ENCODE data around the gene SHMT2.

The SHMT2 gene

DNA sequence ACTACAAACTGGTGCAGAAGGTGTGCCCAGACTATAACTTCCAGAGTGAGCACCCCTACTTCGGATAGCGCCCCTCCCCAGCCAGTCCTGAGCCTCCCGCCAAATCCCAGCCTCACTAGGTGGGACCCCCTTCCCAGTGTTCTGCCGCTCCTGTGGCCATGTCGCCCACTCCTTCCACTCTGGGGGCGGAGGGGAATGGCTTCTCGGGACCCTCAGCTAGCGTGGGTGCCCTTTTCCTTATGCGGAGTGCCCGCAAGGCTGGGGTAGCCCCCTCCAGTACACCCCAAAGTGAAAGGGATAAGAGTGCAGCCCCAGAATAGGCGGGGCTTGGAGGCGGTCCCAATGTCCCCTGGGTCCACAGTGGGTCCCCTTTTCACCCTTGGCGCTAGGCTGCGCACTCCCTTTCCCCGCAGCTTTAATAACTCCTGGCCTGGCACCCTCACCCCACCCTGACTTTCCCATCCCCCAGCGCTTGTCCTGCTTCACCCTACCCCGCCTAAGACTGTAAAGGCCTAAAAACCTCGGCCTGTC lies 3.8 kb upstream of the SHMT2 start:
- DNase-seq (ENCODE audit: low read depth in 3 of 3, low spot score in 1 of 3): no peak

- DNase-seq (ENCODE audit: low read depth in 3 of 3, low spot score in 1 of 3): no peak
These were observed 2.8 kb upstream of the SHMT2 start for GRCh38 chr12:57226588-57227314.

DNA sequence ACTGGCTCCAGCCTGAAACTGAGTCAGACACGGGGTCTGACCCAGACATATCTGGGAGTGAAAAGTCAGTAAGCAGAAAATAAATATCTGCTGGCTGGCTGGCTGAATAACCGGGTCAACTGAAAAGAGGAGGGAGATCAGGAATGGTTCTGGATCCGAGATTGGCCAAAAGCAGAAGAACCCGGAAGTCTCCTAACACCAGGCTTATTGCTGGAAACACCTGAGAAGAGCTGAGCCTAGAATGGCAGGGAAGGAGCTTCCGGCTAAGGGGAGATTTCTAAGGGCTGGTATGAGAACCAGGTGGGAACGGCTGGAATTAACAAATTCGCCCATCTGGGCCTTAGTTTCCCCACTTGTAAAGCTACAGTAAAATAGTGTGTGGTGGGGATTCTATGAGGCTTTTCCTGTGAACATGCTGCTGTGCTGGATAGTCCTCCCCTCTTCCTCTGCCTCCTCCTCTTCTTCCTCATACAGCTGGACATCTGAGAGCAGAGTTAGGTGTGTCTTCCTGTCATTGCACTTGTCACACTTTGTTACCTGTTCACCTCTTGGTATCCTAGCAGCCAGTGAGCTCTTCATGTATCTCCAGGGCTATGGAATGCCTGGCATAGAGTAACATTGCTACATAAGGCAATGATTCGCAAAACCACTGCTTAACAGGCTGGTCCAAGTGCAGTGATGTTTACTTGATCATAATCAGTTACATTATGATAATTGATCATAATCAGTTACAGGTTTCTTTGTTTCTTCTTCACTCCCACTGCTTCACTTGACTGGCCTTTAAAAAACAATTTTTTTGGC lies 2.0 kb upstream of the SHMT2 start:
- no peak for DNase-seq (ENCODE audit: low read depth in 3 of 3, low spot score in 1 of 3)

DNA sequence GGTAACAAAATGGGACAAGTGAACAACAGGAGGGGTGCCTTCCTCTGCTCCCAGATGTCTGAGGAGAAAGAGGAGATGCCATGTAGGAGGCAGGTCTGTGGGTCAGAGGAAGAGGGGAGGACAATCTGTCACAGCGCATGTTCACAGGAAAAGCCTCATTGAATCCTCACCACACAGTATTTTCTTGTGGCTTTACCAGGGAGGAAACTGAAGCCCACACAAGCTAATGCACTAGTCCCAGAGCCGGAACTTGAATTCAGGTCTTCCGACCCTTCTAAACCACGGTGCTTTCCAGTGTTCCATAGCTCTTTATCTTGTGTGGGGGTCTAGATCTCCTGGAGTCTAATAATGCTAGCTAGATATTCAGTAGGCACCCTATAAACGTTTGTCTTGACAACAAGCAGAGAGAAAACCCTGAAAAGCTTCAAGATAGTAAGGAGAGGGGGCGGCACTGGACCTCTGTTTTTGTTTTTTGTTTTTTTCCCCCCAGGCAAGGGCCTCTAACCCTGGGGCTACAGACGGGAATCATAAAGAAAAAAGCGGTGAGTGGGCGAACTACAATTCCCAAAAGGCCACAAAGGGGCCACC lies 371 bp upstream of the SHMT2 start:
- DNase-seq (ENCODE audit: low read depth in 3 of 3, low spot score in 1 of 3): no peak

- no peak for DNase-seq (ENCODE audit: low read depth in 3 of 3, low spot score in 1 of 3)
These were observed 1.1 kb downstream of the SHMT2 start for GRCh38 chr12:57230381-57231155.

- no peak for DNase-seq (ENCODE audit: low read depth in 3 of 3, low spot score in 1 of 3)
These were observed 1.9 kb downstream of the SHMT2 start for GRCh38 chr12:57231276-57232021.

DNA sequence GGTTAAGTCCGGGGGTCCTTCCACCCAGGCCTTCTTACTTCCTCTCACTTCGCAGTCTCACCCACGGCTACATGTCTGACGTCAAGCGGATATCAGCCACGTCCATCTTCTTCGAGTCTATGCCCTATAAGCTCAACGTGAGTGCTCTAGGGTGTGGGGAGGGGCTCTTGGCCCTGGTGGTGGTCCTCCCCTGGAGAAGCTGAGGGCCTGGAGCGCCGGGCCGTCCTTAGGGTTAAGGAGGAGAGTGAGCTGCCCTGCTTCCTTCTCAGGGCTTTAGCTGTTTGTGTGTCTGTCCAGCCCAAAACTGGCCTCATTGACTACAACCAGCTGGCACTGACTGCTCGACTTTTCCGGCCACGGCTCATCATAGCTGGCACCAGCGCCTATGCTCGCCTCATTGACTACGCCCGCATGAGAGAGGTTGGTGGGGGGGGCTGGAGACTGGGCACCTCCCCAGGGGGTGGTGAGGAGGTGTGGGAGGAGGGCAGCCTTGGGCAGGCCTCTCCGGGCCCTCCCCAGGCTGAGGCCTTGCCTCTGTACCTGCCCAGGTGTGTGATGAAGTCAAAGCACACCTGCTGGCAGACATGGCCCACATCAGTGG lies 2.7 kb downstream of the SHMT2 start:
- no peak for DNase-seq (ENCODE audit: low read depth in 3 of 3, low spot score in 1 of 3)

DNA sequence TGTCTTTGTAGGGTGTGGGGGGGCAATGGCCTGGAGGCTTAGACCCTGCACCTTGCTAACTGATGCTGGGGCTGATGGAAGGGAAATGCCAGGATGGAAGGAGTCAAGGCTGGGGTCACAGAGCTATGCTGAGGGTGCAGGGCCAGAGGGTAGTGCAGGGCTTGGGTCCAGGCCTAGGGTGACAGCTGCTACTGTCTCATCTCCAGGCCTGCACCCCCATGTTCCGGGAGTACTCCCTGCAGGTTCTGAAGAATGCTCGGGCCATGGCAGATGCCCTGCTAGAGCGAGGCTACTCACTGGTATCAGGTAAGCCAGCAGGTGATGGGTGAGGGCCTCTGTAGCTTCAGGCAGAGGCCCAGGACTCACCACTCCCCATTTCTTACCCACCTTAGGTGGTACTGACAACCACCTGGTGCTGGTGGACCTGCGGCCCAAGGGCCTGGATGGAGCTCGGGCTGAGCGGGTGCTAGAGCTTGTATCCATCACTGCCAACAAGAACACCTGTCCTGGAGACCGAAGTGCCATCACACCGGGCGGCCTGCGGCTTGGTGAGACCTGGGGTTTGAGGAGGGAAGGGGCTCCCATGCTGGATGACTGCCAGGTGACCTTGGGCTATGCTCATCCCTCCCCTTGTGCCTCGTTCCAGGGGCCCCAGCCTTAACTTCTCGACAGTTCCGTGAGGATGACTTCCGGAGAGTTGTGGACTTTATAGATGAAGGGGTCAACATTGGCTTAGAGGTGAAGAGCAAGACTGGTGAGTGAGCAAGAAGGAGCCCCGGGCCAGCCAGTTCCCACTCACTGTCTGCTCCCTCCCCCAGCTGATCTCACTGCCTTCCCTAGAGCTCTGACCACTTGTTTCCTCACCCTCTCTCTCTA lies 4.1 kb downstream of the SHMT2 start:
- no peak for DNase-seq (ENCODE audit: low read depth in 3 of 3, low spot score in 1 of 3)

DNA sequence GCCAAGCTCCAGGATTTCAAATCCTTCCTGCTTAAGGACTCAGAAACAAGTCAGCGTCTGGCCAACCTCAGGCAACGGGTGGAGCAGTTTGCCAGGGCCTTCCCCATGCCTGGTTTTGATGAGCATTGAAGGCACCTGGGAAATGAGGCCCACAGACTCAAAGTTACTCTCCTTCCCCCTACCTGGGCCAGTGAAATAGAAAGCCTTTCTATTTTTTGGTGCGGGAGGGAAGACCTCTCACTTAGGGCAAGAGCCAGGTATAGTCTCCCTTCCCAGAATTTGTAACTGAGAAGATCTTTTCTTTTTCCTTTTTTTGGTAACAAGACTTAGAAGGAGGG lies 4.7 kb downstream of the SHMT2 start:
- DNase-seq (ENCODE audit: low read depth in 3 of 3, low spot score in 1 of 3): no peak

- no peak for DNase-seq (ENCODE audit: low read depth in 3 of 3, low spot score in 1 of 3)
These were observed 5.1 kb downstream of the SHMT2 start for GRCh38 chr12:57234571-57235016.

- no peak for DNase-seq (ENCODE audit: low read depth in 3 of 3, low spot score in 1 of 3)
These were observed 5.7 kb downstream of the SHMT2 start for GRCh38 chr12:57235017-57235727.

DNA sequence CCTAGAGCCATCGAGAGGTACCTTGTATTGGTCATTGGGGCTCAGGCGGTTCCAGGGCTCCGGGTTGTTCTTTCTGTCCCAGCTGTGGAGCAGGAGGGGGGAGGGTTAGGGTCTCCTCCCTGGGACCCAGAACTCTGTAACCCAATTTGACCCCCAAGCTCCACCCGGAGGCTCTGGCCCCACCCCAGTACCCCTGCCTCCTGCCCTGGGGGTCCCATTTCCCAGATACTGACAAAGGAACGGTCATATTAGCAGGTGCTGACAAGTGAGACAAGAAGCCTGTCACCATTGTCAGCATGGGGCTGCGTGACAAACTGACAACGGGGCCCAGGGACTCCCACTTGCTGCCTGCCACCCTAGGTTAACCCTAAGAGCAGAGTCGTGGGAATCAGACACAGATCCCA lies 6.2 kb downstream of the SHMT2 start:
- no peak for DNase-seq (ENCODE audit: low read depth in 3 of 3, low spot score in 1 of 3)

- no peak for DNase-seq (ENCODE audit: low read depth in 3 of 3, low spot score in 1 of 3)
These were observed 6.9 kb downstream of the SHMT2 start for GRCh38 chr12:57236201-57236924.

- DNase-seq (ENCODE audit: low read depth in 3 of 3, low spot score in 1 of 3): no peak
These were observed 7.5 kb downstream of the SHMT2 start for GRCh38 chr12:57236925-57237595.

GRCh38 chr12:57237596-57237931 lies 8.1 kb downstream of the SHMT2 start:
- DNase-seq (ENCODE audit: low read depth in 3 of 3, low spot score in 1 of 3): no peak

DNA sequence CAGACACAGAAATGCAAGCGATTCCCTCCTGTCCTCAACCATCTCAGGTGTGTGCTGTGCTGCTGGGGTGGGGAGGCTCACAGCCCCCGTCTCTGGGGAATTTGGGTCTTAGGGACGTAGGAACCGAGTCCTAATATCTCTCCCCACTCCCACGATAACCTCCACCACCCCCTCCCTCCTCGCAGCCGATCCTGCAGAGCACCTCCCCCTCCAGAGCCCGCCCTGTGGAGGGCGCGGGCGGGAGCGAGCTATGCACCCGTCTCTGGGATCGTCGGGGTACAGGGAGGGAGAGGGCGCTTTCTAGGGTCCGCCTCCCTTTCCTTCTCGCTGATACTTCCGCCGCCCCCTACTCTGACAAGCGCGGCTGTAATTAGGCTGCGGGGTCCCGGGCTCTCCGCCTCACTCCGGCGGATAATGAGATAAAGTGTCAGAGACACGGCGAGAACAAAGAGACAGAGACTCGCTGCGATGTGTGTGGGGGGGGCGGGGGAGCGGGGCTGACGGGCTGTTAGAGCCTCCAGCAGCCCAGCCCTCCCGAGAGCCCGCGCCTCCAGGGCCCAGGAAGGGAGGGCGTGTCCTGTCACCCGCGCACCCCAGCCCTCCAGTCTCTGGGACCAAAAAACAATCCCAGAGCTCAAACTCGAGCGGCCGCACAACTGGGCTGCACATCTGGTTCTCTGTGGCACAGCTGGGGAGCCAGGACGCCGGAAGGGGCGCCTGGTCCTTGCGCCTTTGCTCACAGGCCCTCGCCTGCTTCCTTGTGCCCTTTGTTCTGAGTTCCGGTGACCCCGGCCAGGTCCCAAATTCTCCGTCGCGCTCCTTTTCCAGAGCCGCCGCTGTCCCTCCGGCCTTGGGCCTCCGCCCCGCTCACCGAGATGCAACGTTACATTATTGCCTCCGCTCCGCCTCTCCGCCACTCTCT lies 8.7 kb downstream of the SHMT2 start:
- DNase-seq (ENCODE audit: low read depth in 3 of 3, low spot score in 1 of 3): no peak

All from stimulated activated CD4-positive, alpha-beta T cell treated with anti-CD3 and anti-CD28 coated beads, TNF-alpha, amount 100 ng/mL, for 1 hour (primary cell).